Measurements from ENCODE around the gene SYNJ1. TPM values are rescaled to one million over a fixed set of nuclear protein-coding genes. Genes with fewer than 3 reads are reported as not detected.
"Not testable (repeated sequence)": the region's sequence is repeated elsewhere in the genome, so short reads cannot be mapped to it uniquely, and the experiment has no call there.

SYNJ1 gene
- total RNA-seq, 1 donor from 2014 or later = 6.7 TPM

DNA sequence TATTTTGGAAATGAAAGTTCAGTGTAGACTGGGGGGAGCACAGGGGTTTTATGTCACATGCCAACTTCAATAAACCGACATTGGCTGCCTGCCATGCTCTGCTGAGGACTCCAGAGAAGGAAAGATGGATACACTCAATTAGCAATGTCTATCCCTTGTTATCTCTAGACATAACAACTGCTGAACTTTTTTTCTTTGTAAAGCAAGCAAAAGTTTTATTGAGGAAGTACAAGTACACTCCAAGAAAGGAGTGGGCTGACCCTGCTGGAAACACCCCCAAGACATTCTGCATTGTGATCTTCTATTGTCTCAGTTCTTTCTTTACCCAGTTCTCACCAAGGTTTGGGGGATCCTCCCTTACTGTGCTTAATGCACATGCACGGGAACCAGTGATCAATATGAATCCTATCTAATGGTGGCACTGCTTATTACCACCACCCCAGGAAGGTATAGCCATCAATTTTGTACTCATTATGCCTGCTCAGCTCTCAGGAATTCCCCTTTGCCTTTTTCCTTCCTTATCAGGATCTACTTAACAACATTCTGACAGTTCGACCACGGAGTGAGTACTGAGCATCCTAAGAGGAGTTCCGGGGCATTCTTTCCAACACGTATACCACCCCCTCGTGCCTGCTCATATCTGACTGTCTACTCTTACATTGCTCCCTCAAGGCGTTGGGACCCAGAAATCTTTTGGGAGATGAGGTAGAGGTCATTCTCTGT lies 28.7 kb downstream of the SYNJ1 start:
- DNase-seq (ENCODE audit: low spot score) = no peak
- no peak for ATAC-seq

DNA sequence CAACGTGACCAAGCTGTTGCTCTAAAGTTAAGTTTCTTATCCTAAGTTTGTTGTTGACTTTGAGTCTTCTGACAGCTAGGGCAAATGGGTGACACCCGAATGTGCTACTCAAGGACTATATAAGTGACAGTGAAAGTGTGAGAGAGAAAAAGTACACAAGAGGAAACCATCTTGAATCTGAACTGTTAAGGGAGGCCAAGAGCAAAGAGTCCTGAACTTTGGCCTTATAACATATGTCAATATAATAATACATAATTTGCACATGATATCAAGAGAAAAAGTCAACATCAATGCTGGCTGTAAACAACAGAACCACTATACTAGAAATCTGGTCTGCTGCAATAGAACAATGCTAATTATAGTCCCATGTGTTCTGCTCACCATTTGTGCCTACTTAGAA lies 29.5 kb downstream of the SYNJ1 start:
- no peak for ATAC-seq

DNA sequence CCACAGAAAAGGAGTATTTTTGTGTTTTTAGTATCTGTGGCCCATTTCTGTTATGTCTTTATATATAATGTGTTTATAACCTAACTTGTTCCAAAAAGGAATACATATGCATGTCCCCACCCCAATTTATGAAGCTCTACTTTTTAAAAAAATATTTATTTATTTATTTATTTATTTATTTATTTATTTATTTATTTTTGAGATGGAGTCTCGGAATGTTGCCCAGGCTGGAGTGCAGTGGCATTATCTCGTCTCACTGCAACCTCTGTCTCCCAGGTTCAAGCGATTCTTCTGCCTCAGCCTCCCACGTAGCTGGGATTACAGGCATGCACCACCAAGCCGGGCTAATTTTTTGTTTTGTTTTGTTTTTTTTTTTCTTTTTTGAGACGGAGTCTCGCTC lies 32.3 kb downstream of the SYNJ1 start:
- not testable (repeated sequence) for ATAC-seq; DNase-seq (ENCODE audit: low spot score)

More for the DNA sequence above, 29.5 kb downstream of the SYNJ1 start:
- DNase-seq (ENCODE audit: low spot score) = no peak

DNA sequence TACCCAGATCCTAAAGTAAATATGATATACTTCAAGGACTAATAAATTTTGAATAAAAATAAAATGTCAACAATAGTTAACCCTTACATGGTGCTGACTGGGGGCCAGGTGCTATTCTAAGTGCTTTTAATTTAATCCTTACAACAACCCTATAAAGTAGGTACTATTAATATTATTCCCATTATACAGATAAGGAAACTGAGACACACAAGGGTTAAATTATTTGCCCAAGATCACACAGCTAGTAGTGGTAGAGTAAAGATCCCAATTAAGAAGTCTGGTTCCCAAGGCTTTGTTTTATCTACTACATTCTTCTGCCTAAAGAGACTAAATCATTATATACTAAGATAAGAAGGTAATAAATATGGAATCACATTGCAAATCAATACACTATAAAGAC lies 34.2 kb downstream of the SYNJ1 start:
- ATAC-seq = no peak
- no peak for DNase-seq (ENCODE audit: low spot score)

DNA sequence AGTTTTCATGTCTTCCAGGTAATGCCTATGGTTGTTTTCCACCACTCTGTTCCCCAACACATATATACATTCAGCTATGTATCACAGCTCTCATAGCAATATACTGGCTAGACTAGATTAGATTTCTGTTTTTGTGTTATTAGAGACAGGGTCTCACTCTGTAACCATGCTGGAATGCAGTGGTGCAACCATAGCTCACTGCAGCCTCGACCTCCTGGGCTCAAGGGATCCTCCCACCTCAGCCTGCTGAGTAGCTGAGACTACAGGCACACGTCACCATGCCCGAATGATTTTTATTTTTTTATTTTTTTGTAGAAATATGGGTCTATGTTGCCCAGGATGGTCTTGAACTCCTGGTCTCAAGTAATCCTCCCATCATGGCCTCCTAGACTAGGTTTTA lies 37.7 kb downstream of the SYNJ1 start:
- no peak for DNase-seq (ENCODE audit: low spot score)
- no peak for ATAC-seq

DNA sequence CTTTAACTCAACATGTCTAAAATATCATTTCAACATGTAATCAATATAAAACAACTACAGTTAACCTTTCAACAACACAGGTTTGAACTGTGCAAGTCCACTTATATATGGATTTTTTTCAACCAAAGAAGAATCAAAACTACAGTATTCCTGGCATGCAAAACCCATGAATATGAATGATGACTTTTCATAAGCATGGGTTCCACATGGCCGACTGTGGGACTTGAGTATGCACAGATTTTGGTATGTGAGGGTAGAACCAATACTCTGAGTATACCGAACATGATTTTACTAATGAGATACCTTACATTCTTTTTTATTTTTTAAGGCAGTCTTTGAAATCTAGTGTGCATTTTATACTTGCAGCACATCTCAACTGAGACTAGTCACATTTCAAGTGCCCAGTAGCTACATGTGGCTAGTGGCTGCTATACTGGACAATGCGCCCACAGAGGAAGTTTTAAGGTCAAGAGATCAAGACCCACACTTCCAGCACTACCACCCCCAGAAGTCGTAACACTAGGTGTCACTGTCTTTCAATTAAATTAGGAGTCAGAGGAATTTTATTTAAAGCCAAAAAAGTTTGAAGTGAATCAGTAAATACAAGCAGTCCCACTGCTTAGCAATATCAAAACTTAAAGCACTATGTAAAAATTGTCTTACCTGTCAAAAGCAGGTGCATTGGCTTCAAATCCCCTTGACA lies 40.0 kb downstream of the SYNJ1 start:
- no peak for ATAC-seq
- DNase-seq (ENCODE audit: low spot score) = no peak

DNA sequence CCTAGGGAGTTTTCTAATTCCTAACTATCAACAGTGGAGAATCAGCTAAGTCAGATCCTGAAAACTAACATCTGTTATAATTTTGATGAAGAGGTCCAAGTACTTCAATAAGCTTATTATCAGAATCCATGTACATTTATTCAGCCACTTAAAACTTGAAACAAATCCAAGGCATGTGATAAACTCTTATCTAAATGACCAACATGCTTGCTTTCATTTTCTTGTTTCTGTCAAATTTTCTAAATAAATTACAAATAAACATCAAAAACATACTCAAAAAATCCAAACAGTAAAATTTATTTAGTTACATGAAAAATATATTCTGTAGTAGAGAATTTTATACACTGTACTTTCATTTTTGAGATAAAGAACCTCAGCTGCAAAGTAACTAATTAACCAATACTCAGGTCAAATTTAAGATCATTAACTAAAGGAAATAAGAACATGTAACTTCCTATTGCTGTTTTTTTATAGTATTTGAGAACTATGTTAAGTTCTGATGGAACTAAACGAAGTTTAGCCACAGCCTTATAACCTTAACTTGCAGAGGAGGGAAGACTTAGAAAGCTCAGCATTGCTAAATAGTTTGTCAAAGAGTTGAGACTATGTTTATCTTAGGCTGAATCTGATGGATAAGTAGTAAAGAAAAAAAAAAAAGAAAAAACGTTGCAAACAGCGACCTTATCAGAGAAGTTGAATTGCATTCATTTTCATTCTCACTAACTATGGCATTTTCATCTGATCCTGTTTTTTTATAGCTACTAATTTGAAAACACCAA lies 44.9 kb downstream of the SYNJ1 start:
- ATAC-seq = peak; percentile 69
- DNase-seq (ENCODE audit: low spot score) = no peak

DNA sequence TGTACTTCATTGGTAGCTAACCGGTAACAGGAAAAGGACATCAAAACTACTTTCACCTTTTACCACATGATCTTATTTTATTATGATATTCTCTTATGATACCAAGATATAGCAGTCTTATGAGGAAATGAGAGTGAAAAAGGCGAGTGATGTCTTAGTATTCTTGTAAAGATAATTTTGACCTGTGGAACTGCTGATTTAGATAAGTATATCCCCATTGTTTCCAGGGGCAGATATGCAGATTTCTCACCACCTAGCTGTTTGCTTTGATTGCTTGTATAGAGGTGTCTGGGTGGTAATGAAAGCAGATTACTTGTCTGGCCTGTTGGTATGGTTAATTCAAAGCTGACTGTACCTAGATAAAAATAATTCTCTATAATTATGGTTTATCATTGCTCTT lies 53.1 kb downstream of the SYNJ1 start:
- no peak for ATAC-seq
- DNase-seq (ENCODE audit: low spot score) = no peak

DNA sequence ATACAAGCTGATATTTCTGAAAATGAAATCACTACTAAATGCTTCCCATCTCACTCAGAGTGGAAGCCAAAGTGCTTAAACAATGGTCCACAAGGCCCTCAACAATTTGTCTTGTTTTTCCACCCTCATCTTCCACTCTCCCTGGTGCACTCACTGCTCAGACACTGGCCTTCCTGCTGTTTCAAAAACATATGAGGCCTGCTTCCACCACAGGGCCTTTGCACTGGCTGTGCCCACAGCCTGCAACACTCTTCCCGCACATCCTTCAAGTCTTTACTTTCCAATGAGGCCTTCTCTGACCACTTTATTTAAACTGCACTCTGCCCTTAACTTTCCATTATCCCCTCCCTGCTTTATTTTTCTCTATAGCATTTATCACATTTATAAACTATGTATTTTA lies 53.8 kb downstream of the SYNJ1 start:
- DNase-seq (ENCODE audit: low spot score) (no peak), ATAC-seq (no peak)

DNA sequence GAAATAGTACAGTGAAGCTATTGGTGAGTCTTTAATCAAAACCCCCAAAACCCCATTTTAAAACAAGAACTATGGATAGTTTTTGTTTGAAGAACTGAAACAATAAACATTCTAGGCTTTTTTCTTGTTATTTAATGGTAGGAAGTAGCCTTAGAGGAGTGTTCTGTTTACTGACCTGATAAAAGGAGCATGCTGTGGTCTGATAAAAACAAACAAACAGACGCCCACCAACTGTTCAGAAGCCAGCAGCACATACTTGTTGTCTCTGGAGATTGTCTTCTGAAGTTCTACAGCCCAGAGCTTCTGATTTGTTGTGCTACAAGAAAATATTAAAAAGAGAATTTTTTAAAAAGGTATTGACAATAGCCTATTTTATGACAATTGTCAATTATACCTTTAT lies 61.6 kb downstream of the SYNJ1 start:
- DNase-seq (ENCODE audit: low spot score) = no peak
- no peak for ATAC-seq

DNA sequence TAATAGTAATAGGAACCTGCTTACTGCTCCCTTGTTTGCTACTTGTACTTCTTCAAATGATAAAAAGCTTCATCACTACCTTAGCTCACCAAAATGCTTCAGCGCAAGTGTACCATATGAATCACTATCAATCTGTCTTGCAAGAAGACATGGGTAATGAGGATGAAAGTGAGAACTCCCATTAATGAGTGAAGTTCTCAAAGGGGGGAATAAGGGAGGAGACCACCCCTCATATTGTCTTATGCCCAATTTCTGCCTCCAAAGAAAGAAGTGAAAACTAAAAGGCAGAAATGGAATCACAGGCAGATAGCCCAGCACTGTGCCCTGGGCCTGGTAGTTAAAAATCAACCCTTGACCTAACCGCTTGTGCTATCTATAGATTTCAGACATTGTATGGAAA lies 63.7 kb downstream of the SYNJ1 start:
- not testable (repeated sequence) for DNase-seq (ENCODE audit: low spot score); ATAC-seq

DNA sequence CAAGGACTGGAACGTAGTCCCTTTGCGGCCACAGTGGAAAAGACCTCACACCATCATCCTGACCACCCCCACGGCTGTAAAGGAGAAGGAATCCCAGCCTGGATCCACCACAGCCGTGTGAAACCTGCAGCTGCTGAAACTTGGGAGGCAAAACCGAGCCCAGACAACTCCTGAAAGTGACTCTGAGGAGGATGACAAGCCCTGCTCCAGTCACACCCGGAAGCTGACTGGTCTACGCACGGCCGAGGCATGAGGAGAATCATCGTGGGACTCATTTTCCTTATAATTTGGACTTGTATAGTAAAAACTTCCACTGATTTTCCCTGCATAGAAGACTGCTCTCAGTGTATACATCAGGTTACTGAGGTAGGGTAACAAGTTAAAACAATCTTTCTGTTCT lies 65.8 kb downstream of the SYNJ1 start:
- DNase-seq (ENCODE audit: low spot score); ATAC-seq: not testable (repeated sequence)

DNA sequence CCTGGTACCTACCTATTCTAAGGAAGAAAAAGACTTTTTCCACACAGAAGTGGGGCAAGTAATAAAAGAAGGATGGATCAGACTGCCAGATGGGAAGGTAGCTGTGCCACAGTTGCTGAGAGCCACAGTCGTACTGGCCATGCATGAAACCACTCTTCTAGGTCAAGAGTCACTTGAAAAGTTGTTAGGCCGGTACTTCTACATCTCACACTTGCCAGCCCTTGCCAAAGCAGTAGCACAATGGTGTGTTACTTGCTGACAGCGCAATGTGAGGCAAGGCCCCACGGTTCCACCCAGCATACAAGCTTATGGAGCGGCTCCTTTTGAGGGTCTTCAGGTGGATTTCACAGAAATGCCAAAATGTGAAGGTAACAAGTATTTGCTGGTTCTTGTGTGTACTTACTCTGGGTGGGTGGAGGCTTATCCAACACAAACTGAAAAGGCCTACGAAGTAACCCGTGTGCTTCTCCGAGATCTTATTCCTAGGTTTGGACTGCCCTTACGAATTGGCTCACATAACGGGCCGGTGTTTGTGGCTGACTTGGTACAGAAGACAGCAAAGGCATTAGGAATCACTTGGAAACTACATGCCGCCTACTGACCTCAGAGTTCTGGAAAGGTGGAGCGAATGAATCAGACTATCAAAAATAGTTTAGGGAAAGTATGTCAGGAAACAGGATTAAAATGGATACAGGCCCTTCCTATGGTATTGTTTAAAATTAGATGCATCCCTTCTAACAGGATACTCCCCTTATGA lies 66.6 kb downstream of the SYNJ1 start:
- not testable (repeated sequence) for ATAC-seq; DNase-seq (ENCODE audit: low spot score)

DNA sequence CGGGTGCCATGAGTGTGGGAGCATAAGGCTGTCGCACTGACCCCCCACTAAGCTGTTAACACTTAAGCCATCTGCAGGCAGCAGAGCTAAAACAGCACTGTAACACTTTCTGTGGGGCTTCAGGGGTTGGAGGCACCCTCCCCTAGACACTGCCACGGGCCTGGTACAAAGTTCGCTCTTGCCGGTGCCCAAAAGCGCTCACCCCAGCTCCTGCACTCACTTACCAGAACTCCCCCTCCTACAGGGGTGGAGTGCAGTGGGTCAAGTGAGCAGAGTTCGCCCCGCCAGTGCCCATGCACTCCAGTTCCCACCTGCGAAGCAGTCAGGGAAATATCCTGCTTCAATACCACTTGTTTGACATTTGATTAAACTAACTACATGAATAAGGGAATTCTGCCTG lies 69.3 kb downstream of the SYNJ1 start:
- peak; percentile 70 for ATAC-seq

DNA sequence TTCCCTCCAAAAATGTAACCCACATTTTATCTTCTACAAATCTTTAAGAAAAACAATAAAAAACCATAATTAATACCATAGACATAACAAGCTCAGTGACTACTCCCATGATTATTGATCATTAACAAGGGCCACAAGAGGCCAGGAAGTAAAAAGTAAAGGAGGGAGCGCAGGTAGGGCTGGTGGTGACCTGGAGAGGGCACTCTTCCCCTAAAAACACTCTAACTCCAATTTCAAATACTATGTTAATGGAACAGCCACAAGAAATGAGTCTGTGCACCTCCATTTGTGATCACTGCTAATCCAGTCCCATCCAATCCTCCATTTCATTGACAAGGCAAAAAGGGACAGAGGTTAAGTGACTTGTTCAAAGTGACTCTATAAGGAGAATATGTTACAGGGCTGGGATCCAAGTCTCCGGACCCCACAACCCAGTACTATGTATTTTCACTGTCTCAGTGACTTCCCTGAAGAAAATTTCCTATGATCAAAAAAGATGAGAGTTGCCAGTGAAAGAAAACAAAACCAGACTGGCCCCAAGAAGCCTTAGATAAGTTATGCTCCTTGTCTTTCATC lies 74.4 kb downstream of the SYNJ1 start:
- ATAC-seq = peak; percentile 99
- no peak for DNase-seq (ENCODE audit: low spot score)

More for the DNA sequence above, 69.3 kb downstream of the SYNJ1 start:
- DNase-seq (ENCODE audit: low spot score) = no peak

DNA sequence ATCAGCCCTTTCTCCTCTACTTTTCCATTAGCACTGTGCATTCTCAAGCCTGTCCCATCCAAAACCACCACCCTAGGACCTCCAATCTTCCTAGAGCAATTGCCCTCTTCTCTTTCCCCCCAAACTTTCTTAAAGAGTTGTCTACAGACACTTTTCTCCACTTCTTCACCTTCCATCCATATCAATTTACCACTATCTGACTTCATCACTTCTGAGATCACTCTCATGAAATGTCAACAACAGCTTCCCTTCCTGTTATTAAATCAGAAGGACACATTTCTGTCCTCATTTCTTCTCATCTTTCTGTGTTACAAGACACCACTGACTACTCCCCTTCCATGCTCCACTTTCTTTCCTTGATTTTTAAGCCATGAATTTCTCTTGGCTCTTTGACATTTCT lies 79.6 kb downstream of the SYNJ1 start:
- DNase-seq (ENCODE audit: low spot score) = no peak
- ATAC-seq = no peak

DNA sequence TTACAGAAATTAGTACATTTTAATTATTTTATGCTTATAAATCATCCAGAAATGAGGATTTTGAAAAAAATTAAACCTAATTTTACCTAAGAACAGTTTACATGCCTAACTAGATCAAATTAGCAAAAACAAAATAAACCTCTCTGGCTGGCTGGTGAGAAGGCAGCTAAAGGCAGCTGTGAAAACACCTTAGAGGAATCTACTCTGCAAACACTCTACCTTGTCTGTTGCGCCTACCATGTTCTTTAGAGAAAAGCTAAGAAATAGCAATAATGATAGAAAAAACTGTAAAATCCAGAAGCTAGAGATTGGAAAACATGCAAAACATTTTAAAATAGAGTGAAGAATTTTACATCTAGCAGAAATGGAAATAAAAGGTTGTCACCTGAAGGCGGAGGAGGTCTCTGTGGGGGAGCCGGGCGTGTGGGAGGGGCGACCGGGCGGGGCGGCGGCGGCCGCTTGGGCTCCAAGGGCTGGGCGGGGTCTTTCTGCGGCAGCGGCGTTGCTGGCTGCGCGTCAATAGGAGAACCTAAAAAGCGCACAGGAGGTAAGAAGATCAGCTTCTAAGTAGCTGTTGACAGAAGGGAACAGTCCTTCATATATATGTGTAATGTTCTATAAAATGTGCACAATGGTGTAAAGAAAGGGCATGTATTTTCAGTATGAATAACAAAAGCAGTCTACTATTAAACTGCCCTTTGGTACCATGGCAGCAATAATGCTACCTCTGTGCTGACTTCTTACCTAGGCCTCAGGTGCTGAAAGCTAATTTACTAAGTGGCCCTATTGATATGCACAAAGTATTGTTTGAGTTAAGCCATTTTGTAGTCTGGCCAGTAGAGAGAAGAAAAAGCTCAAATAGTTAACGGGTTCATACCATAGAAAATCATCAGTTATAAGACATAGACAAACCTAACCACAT lies 82.3 kb downstream of the SYNJ1 start:
- DNase-seq (ENCODE audit: low spot score) = no peak

DNA sequence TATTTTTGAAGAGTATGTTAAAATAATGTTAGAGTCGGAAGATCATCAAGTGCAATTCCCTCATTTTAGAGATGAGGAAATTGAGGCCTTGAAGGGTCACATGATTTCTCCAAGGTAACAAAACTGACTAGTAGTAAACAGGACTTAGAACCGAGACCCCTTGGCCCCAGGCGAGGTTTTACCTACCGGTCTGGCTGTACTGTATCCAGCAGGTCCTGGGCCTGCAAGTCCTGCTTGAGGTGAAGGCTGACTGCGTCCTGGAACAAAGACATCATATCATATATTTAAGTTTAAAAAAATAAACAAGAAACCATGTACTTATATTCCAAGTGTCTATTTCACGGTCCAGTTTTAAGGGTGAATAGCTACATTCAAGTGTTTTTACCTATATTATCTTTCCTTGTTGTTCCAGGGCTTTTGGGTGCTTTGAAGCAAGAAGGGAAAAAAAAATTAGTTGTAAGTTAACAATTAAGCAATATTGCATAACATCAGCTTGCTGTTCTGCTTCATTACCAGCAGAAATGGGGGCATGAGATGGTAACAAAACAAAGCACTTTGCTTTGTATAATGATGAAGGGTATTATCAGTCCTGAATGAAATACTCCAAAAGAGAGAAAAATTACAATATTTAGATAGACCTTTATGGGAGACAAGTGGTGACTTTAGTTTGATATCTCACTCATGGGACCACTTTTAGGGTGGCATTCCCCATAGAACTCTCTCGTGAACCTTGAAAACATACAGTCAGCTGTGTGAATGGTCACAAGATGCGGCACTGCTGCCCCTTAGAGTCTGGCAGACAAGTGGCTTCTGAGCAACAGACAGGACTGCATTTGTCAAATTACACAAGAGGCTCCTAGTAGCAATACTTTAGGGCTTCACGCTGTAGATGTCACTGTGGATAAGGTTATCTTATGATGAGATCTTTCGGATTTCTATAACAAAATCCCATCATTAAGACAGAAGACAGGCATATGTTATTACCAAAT lies 85.8 kb downstream of the SYNJ1 start:
- DNase-seq (ENCODE audit: low spot score) = no peak
- peak; percentile 81 for ATAC-seq

More for the DNA sequence above, 82.3 kb downstream of the SYNJ1 start:
- no peak for ATAC-seq
